Measurements from ENCODE around the gene NAPB.
A peak's percentile ranks its signal among the peaks of the same experiment; 100 is the strongest.
"Not testable (repeated sequence)": the region's sequence is repeated elsewhere in the genome, so short reads cannot be mapped to it uniquely, and the experiment has no call there.

The NAPB gene

GRCh38 chr20:23365390-23366165, 55.7 kb downstream of the NAPB start:
- no peak for DNase-seq

DNA sequence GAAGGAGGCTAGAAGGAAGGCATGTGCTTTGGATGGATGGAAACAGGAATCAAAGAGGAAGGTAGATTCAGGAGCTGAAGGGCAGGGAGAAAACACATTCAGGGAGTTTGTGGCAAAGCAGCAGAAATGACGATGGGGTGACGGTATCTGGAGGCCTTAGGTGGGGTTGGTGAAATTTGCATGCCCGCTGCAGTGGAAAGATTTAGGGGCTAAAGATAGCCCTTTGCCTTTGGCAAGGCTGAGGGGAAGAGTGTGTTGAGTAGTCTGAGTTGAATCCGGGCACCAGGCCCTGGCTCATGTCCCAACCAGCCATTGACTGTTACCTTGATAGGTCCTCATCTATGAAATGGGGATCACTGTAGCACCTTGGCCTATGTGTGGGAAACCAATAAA, 58.0 kb downstream of the NAPB start:
- no peak for DNase-seq

DNA sequence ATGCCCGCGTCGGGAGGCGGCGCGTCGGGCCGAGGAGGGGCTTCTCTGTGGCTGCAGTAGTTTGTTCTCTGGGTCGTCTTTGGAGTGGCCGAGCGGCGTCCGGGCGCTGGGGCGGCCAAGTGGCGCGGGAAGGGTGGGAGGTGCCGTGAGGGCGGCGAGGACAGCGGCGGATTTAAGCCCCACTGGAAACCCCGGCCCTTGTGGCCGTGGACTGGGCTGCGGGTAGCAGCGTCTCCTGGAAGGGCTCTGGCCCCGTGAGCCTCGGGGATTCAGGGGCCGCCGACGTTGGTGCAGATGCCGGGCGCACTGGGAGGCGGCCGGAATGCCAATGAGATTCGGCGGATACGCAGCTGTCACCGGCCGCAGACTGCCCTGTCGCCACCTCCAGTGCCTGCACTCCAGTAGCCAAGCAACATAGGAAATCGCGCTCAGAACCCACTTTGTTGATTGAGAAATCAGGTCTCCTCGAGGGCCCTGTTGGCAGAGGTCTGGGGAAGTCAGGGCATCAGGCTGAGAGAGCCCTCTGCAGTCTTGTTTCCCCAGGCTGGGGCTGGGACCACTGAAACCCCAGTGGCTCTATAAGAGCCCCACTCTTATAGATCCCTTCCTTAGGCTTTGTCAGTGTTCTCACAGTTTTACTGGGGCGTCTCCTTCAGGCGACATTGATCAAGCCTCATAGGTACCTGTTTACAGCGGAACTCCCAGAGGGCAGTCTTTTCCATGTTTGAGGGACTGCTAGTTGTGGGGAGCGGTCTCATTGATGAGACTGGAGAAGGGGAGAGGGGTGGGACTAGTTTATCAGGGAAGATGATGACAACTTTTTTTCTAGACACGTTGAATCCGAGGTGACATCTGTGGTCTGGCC, 58.7 kb downstream of the NAPB start:
- DNase-seq: peak; percentile 36

DNA sequence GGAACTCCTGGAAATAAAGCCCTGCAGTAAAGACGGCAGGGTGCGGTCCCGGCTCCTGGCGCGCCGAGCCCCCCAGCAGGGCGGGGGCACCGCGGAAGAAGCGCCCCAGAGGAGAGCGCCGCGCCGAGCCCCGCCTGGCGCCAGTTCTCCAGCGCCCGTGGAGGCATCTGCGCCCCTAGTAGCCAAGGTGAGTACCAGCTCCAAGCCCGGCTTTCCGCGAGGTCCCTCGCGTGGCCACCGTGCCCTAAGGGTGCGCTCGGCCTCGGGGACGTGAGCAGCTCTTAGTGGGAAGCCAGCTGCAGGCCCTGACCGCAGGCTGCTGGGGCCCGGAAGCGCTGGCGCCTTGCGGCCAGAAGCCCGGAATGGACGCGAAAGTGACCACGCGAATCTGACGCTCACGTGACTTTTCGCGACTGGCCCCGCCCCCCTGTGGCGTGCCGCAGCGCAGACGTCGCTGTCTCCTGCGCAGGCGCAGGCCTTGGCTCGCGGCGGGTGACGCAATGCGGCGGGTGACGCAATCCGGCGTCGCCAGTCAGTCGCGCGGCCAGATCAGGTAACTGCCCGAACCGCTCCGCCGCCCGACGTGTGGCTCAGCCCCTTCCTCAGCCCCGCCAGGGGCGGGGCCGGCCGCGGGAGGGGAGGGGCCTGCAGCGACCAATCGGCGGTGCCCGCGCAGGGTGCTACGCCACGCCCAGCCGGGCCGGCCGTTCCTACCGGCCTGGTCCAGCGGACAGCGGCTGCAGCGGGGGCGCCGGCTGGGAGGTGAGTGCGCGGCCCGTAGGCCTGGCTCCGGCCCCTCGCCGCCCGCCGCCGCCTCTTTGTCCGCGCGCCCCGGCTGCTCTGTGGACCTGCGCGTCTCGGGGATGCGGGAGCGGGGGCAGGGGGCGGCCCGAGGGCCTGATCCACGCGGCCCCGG, 59.6 kb downstream of the NAPB start, which contains the start of gene GZF1:
TSS of gene GZF1 (plus strand) at position 707 of the 916 bp plus-strand sequence. CDS start 2,202 bp downstream, outside the sequence.
- DNase-seq: peak; percentile 98

DNA sequence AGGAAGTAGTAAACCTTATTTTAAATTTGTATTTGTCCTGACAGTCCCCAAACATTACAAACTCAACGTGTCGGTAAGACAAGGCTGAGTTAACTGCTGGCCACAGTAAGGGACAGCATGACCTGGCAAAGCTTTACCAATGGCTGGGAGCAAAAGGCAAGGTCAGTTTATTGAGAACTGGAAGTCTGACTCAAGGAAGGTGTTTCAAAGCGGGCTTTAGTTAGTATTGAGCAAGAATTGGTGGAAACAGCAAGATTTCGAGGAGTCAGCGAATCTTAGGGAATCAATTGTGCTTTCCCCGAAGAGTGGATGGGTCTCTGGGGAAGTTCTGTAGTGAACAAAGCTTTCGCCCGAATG, 60.2 kb downstream of the NAPB start:
- DNase-seq: no peak

- no peak for DNase-seq
These were observed 60.8 kb downstream of the NAPB start for GRCh38 chr20:23360531-23360930.

DNA sequence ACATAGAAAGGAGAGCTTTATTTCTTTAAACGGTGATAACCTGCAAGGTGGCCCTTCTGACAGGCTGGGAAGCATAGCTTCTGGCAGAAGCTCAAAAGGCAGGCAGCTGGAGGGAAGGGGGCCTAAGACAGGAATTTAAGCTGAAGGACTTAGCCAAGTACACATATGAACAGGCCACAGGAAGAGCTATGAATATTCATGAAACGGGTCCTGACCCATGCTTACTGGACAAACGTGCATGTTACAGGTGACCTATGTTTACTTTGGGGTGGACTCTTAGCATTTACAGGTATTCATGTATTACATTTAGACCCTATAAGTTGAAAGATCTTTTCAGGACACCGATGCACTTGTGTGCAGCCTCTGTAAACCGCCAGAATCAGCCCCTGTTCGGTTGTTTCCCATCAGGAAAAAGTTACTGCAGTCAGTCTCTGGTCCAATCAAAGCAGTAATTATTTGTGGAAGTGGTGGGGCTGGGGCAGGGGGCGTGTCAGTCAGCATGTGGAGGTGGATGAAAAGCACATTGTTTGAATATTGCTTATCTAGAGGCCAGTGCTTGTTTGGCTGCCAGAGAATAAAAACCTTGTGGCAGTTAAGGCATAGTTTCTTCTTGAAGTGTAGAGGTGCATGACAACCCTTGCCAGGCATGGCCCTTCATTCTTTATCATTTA, 62.2 kb downstream of the NAPB start:
- no peak for DNase-seq

DNA sequence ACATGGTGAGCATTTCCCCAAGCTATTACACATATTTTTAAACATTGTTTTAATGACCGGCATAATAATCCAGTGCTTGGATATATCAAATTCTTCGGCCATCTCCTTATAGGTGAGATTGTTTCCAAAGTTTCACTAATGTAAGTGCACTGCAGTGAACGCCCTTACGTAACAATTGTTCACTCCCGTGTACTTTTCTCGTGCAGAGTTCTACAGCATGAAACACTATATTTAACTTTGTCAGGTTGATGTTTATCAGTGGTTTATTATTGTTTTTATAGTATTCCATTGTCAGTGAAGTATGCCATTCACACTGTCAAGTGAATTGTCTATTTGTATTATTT, 62.8 kb downstream of the NAPB start:
- DNase-seq: no peak

DNA sequence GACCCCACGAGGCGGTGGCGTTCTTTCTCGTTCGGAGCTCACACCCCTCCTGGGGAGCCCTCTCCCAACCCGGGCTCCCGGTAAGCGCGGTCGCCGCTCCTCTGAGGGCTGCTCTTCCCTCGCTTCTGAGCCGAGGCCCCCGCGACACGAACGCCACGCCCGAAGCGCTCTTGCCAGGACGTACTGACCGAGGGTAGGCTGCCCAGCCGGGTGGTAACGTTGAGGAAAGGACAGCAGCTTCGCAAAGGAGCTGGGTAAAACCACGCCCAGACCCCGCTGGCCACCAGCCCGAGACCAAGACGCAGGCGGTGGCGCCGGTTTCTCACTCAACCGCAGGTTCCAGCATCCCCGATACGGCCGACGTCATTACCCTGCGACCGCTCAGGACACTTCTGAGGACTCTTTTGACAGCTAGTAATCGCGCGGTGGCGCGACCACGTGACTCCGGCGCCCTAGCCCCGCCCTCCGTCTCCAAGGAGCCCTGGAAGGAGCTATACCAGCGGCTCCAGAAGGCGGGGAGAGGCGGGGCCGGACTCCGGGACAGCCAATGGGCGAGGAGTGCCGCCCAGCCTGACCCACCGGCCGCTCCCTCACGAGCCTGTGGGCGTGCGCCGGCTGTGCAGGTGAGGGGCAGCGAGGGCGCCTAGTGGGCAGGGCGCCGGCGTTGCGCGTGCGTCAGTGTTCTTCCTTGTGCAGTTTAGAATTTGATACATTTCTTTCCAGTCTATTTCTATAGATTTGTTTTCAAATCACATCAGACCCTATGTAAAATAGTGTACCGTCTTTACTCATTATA, 63.3 kb downstream of the NAPB start:
- DNase-seq: peak; percentile 100

DNA sequence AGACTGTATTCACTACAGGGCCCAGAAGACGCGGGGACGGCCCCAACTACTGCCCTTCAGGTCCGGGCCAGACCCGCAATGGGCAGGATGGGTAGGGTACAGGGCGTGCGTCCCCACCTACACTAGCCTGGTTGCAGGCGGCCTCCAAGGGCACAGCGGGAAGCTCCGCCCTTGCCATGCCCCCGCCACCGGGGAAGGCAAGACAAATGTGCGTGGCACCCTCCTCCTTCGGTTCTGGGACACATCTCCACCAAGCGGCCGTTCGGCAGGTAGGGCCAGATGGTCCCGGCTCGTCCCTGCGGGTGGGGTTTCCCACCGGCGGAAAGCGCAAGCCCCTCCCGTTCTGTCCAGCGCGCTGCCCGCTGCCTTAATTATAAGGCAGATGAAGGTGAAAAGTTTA, 65.1 kb downstream of the NAPB start:
- DNase-seq: no peak

DNA sequence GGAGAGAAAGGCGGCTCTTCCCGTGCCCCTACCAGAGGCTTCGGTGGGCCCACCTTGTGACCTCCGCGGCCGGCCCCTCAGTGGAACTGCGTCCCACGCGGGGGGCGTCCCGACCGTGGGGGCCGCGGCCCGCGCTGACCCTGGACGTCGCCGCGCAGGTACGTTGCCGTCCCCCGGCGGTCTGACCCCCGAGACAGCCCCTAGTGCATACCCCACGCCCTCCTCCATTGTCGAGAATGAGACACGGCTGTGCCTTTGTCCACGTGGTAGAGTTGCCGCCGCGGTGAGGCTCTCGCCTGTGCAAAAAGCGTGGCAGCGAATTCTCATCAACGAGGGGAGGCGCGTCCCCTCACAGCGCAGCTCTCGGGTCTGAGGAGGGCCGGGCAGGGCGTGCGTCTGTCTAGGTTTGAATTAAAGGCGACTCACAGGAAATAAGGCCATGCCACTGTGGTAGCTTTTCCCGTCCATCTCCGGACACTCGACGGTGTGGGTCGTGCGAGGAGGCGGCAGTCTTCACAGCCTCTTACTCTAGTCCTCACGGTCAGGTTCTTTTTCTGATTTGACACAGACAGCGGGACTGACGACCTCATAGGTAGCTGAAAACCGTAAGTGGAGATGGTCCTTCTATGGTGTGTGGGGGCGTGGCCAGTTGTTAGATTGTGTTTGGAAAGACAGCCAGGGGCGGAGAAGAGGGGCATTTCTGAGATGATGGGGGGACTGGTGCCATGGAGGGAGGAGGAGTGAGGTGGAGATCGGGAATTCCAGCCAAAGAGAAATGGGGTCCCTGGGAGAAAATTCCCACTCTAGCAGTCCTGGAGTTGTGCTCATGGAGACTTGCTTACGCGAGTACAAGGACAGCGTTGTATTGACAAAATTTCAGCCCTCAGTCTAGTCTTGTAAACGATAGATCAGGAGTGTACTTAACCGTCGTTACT, 70.1 kb downstream of the NAPB start:
- DNase-seq: peak; percentile 72

- peak; percentile 96 for DNase-seq
These were observed 70.9 kb downstream of the NAPB start, which contains the start of gene NXT1 for GRCh38 chr20:23350196-23350903. Gene NXT1, plus strand, starts transcription at chr20:23350791. Its CDS starts 3,251 bp downstream, at chr20:23354042.

DNA sequence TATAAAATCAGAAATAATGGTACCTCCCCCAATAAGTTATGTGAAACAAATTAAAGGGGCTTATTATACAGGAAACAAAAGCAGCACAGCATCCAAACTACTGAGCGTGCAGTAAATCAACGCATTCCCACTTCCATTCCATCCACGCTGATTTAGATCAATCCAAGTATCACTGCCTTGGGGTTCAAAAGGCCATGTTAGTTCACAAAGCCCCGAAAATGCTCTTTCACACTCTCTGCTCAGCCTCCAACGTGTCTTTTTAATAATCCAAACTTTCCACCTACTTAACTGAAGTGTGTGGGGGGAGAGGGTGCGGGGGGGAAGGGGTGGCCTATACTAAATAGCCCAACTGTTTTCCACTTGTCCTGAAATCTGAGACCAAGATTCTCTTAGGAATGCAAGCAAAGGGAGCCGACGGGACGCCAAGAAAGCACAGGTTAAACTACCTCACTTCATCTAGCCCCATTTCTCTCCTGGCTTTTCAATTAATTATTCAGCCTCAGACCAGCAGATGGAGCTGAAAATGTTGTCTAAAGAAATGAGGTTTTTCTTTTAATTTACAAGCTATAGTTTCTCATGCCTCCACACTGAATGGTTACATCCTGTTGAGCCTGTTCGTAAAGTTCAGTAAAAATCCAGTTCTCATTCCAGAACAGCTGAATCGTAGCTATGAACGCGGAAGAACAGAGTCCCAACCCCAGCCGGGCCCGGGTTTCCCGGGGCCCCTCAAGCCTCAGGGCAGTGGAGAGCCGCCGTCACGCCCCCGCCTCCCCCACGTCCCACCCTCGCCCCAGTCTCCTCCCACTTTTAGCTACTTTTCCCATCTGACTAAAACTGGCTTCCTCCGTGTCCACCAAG, 71.7 kb downstream of the NAPB start:
- no peak for DNase-seq

DNA sequence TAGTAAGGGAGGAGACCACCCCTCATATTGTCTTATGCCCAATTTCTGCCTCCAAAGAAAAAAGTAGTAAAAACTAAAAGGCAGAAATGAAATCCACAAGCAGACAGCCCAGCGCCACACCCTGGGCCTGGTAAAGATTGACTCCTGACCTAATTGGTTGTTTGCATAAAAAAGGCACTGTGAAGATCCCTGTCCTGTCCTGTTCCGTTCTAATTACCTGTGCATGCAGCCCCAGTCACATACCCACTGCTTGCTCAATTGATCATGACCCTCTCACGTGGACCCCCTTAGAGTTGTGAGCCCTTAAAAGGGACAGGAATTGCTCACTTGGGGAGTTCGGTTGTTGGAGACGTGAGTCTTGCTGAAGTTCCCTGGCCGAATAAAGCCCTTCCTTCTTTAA, 72.8 kb downstream of the NAPB start:
- not testable (repeated sequence) for DNase-seq

- DNase-seq: no peak
These were observed 73.5 kb downstream of the NAPB start for GRCh38 chr20:23347791-23348190.

GRCh38 chr20:23346002-23346401, 75.3 kb downstream of the NAPB start:
- no peak for DNase-seq

GRCh38 chr20:23344336-23344735, 77.0 kb downstream of the NAPB start:
- DNase-seq: no peak

- DNase-seq: no peak
These were observed 77.7 kb downstream of the NAPB start for GRCh38 chr20:23343590-23343989.

DNA sequence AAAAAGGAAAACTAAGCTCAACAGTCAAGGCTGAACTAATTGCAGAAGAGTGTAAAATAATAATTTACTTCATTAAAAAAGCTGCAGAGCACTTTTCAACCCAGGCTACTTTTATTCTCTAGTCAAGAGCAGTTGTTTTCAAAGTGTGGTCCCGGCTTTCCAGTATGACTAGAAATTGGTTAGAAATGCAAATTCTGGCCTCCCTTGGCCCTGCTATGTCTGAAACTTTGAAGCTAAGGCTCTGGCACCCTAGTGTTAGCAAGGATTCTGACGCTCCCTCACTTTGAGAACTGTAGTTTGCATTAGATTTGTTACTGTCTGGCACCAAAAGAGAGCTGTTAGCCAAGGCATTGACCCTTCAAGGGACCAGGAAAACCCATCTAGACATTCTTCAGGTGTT, 80.2 kb downstream of the NAPB start:
- DNase-seq: no peak
